ENCODE data around the gene GPR78. TPM values are rescaled to one million over a fixed set of nuclear protein-coding genes. Genes with fewer than 3 reads are reported as not detected.

Gene GPR78
- total and polyA plus RNA-seq, 2 donors, result 0.05 to 0.91 TPM

GRCh38 chr4:8586671-8587468, 6.7 kb downstream of the GPR78 start:
- H3K4me3 ChIP-seq (ENCODE audit: low read length in 2 of 2), result no peak overlapping the region
- no peaks in the 10 kb centered on the region for H3K4me1 ChIP-seq (ENCODE audit: control insufficient read depth in 2 of 2, insufficient read depth in 2 of 2, low read length in 2 of 2)
- no peak for DNase-seq (ENCODE audit: low read depth in 6 of 9, low spot score in 9 of 9)
- peaks cover 10 to 25% of the 10 kb centered on the region in 2 donors for H3K27me3 ChIP-seq (ENCODE audit: control insufficient read depth in 2 of 2, insufficient read depth in 1 of 2, low read length in 1 of 2)
- H3K36me3 ChIP-seq (ENCODE audit: control insufficient read depth in 2 of 2, insufficient read depth in 2 of 2, low read length in 1 of 2), result no peaks in the 10 kb centered on the region
- H3K27ac ChIP-seq (ENCODE audit: low read depth in 1 of 2, low read length in 1 of 2), result no peak overlapping the region
- H3K9me3 ChIP-seq (ENCODE audit: control insufficient read depth in 2 of 2, insufficient read depth in 1 of 2, low read length in 1 of 2), result no peaks in the 10 kb centered on the region
- 86% methylated on average over 37 of the region's 37 CpGs for WGBS

DNA sequence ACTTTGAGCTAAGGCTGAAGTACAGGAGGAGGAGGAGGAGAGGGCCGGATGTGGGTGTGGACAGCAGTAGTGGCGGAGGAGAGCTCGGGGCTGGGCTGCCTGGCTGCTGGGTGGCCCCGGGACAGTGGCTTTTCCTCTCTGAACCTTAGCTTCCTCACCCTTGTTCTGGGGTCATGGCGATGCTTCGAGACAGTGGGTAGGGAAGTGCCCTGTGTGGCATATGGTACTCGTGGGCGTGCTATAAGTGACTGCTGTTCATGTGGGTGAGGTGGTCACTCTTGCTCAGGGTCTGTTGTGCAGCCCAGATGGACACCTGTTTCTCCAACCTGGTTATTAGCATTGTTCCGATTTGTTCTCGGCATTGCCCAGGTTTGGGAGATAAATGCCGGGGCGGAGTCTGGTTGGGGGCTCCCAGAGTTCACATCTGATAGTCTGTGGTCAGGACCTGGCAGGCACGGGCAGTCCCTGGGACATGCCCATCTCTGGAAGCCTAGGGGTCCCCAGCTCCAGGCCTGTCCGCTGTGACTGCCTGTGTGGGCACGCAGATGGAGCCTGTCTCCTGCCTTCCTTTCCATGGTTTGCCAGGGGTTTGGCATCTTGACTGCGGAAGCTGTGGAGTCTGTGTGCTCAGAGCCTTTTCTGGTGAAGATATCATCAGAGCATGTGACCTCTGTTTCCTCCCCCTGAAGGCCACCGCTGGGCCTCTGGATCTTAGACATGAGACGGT, 7.4 kb downstream of the GPR78 start:
- Histone ChIP-seq H3K36me3 (ENCODE audit: control insufficient read depth in 2 of 2, insufficient read depth in 2 of 2, low read length in 1 of 2) (no peaks in the 10 kb centered on the region), H3K27me3 (ENCODE audit: control insufficient read depth in 2 of 2, insufficient read depth in 1 of 2, low read length in 1 of 2) (peaks cover 18 to 30% of the 10 kb centered on the region in 2 donors), H3K27ac (ENCODE audit: low read depth in 1 of 2, low read length in 1 of 2) (no peak overlapping the region), H3K4me1 (ENCODE audit: control insufficient read depth in 2 of 2, insufficient read depth in 2 of 2, low read length in 2 of 2) (no peaks in the 10 kb centered on the region), H3K4me3 (ENCODE audit: low read length in 2 of 2) (no peak overlapping the region), H3K9me3 (ENCODE audit: control insufficient read depth in 2 of 2, insufficient read depth in 1 of 2, low read length in 1 of 2) (no peaks in the 10 kb centered on the region)
- 86% methylated on average over 18 of the region's 18 CpGs for WGBS
- DNase-seq (ENCODE audit: low read depth in 6 of 9, low spot score in 9 of 9), result no peak

DNA sequence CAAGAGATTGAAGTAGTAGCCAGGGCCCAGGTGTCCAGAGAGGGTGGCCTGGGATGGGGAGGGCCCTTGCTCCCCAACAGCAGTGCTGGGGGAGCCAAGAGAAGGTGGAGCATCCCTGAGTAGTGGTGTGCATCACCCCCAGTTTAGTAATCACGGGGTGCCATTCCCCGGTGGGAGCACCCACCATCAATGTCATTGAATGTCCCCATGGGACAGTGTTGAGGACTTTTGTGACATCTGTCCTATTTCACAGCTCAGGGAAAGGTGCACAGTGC, 7.9 kb downstream of the GPR78 start:
- no peak for DNase-seq (ENCODE audit: low read depth in 6 of 9, low spot score in 9 of 9)
- WGBS, result 96% methylated on average over 2 of the region's 2 CpGs
- Histone ChIP-seq H3K4me3 (ENCODE audit: low read length in 2 of 2) (no peak overlapping the region), H3K27ac (ENCODE audit: low read depth in 1 of 2, low read length in 1 of 2) (no peak overlapping the region), H3K4me1 (ENCODE audit: control insufficient read depth in 2 of 2, insufficient read depth in 2 of 2, low read length in 2 of 2) (no peaks in the 10 kb centered on the region), H3K27me3 (ENCODE audit: control insufficient read depth in 2 of 2, insufficient read depth in 1 of 2, low read length in 1 of 2) (peaks cover 23 to 35% of the 10 kb centered on the region in 2 donors), H3K9me3 (ENCODE audit: control insufficient read depth in 2 of 2, insufficient read depth in 1 of 2, low read length in 1 of 2) (no peaks in the 10 kb centered on the region), H3K36me3 (ENCODE audit: control insufficient read depth in 2 of 2, insufficient read depth in 2 of 2, low read length in 1 of 2) (no peaks in the 10 kb centered on the region)

- H3K9me3 ChIP-seq (ENCODE audit: control insufficient read depth in 2 of 2, insufficient read depth in 1 of 2, low read length in 1 of 2), result no peaks in the 10 kb centered on the region
- no peaks in the 10 kb centered on the region for H3K4me1 ChIP-seq (ENCODE audit: control insufficient read depth in 2 of 2, insufficient read depth in 2 of 2, low read length in 2 of 2)
- DNase-seq (ENCODE audit: low read depth in 6 of 9, low spot score in 9 of 9), result no peak
- peaks cover 32 to 47% of the 10 kb centered on the region in 2 donors for H3K27me3 ChIP-seq (ENCODE audit: control insufficient read depth in 2 of 2, insufficient read depth in 1 of 2, low read length in 1 of 2)
- H3K27ac ChIP-seq (ENCODE audit: low read depth in 1 of 2, low read length in 1 of 2), result no peak overlapping the region
- H3K36me3 ChIP-seq (ENCODE audit: control insufficient read depth in 2 of 2, insufficient read depth in 2 of 2, low read length in 1 of 2), result no peaks in the 10 kb centered on the region
- WGBS, result 91% methylated on average over 10 of the region's 10 CpGs
- no peak overlapping the region for H3K4me3 ChIP-seq (ENCODE audit: low read length in 2 of 2)
Measured at GRCh38 chr4:8589336-8589735, 9.1 kb downstream of the GPR78 start.

DNA sequence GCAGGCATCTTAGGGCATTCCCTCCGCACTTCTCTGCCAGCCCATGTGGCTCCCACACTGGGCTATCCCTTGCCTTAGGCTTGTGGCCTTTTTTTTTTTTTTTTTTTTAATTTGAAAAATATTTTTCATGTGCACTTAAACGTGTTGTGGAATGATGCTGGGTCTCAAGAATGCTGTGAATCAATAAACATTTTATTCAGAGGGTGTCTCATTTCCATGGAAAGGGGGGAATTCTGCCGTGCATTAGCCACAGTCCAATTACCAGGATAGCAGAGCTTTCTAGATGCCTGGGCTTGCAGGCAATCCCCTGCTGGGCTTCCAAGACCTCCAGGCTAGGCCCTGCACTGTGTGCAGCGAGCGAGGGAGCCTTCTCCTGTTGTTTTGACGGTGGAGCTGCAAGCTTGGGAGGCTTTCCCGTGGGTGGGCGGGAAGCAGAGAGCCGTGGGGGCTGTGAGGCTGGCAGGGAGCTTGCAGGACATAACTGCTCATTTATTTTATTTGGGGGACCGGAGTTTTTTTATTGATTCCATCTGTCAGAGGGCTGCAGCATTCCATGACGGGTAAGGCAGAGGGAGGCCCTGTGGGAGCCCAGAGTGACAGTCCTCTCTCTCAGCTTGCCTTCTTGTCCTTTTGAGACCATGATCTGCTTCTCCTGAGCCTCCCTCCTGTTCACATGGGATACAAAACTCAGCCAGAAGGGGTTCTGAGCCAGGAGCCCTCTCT, 9.8 kb downstream of the GPR78 start:
- WGBS, result 66% methylated on average over 11 of the region's 11 CpGs
- H3K4me3 ChIP-seq (ENCODE audit: low read length in 2 of 2), result no peak overlapping the region
- H3K9me3 ChIP-seq (ENCODE audit: control insufficient read depth in 2 of 2, insufficient read depth in 1 of 2, low read length in 1 of 2), result no peaks in the 10 kb centered on the region
- no peak for DNase-seq (ENCODE audit: low read depth in 6 of 9, low spot score in 9 of 9)
- H3K27ac ChIP-seq (ENCODE audit: low read depth in 1 of 2, low read length in 1 of 2), result no peak overlapping the region
- H3K27me3 ChIP-seq (ENCODE audit: control insufficient read depth in 2 of 2, insufficient read depth in 1 of 2, low read length in 1 of 2), result peaks cover 32 to 48% of the 10 kb centered on the region in 2 donors
- no peaks in the 10 kb centered on the region for H3K36me3 ChIP-seq (ENCODE audit: control insufficient read depth in 2 of 2, insufficient read depth in 2 of 2, low read length in 1 of 2)
- H3K4me1 ChIP-seq (ENCODE audit: control insufficient read depth in 2 of 2, insufficient read depth in 2 of 2, low read length in 2 of 2), result no peaks in the 10 kb centered on the region

DNA sequence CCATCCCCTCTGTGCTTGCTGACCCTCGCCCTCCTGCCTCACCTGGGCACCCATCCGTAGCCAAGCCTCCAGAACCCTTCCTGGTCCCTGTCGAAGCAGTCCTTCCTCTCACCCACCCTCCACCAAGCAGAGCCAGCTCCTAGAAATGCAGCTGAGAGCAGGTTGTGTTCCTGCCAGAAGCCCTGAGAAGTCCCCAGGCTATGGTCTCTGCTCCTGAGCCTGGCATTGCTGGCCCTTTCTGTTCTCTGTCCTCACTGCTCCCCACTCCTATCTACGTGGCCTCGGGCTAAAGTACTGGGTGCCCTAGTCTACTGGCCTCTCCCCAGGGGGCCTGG, 10.3 kb downstream of the GPR78 start:
- Histone ChIP-seq H3K36me3 (ENCODE audit: control insufficient read depth in 2 of 2, insufficient read depth in 2 of 2, low read length in 1 of 2) (no peaks in the 10 kb centered on the region), H3K27ac (ENCODE audit: low read depth in 1 of 2, low read length in 1 of 2) (no peak overlapping the region), H3K4me3 (ENCODE audit: low read length in 2 of 2) (no peak overlapping the region), H3K27me3 (ENCODE audit: control insufficient read depth in 2 of 2, insufficient read depth in 1 of 2, low read length in 1 of 2) (peaks cover 32 to 48% of the 10 kb centered on the region in 2 donors), H3K4me1 (ENCODE audit: control insufficient read depth in 2 of 2, insufficient read depth in 2 of 2, low read length in 2 of 2) (no peaks in the 10 kb centered on the region), H3K9me3 (ENCODE audit: control insufficient read depth in 2 of 2, insufficient read depth in 1 of 2, low read length in 1 of 2) (no peaks in the 10 kb centered on the region)
- WGBS, result 80% methylated on average over 5 of the region's 5 CpGs
- no peak for DNase-seq (ENCODE audit: low read depth in 6 of 9, low spot score in 9 of 9)

GRCh38 chr4:8591114-8591513, 10.9 kb downstream of the GPR78 start:
- DNase-seq (ENCODE audit: low read depth in 6 of 9, low spot score in 9 of 9), result no peak
- no peaks in the 10 kb centered on the region for H3K4me1 ChIP-seq (ENCODE audit: control insufficient read depth in 2 of 2, insufficient read depth in 2 of 2, low read length in 2 of 2)
- WGBS, result 86% methylated on average over 9 of the region's 9 CpGs

DNA sequence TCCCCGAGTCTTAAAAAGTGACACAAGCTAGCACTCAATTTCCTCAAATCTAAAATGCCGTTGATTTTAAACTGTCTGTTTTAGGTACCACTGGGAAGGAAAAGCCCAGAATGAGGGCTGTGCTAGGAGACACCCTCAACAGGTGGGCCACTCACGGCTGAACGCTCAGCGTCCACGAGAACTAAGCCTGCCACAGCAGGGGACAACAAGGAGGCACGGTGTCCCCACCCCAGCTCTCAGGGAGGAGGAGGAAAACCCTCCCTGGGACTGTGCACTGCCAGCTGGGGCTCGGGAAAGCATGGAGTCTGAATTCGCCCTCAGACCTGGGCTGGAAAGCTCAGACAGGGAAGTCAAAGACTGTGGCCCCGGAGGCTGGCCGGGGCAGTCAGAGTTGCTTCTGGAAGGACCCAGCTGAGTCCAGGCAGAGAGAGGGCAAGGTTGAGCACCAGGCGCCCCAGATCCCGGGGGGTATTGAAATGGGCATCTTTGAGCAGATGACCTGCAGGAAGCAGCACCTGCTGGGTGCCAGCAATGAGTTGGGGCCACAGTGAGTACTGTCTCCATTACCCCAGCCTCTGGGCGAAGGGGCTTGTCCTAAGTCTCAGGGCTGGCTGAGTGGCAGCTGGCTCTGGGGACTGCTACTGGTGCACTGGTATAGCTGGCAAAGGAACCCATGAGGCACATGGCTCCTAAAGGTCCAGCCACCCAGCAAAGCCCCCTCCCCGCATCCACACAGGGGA, 11.6 kb downstream of the GPR78 start:
- 73% methylated on average over 15 of the region's 15 CpGs for WGBS
- Histone ChIP-seq H3K9me3 (ENCODE audit: control insufficient read depth in 2 of 2, insufficient read depth in 1 of 2, low read length in 1 of 2) (no peaks in the 10 kb centered on the region), H3K36me3 (ENCODE audit: control insufficient read depth in 2 of 2, insufficient read depth in 2 of 2, low read length in 1 of 2) (no peaks in the 10 kb centered on the region), H3K4me1 (ENCODE audit: control insufficient read depth in 2 of 2, insufficient read depth in 2 of 2, low read length in 2 of 2) (no peaks in the 10 kb centered on the region), H3K27me3 (ENCODE audit: control insufficient read depth in 2 of 2, insufficient read depth in 1 of 2, low read length in 1 of 2) (peaks cover 32 to 48% of the 10 kb centered on the region in 2 donors), H3K4me3 (ENCODE audit: low read length in 2 of 2) (no peak overlapping the region), H3K27ac (ENCODE audit: low read depth in 1 of 2, low read length in 1 of 2) (no peak overlapping the region)
- DNase-seq (ENCODE audit: low read depth in 6 of 9, low spot score in 9 of 9), result no peak

More at GRCh38 chr4:8591114-8591513, 10.9 kb downstream of the GPR78 start:
- Histone ChIP-seq H3K4me3 (ENCODE audit: low read length in 2 of 2) (no peak overlapping the region), H3K27me3 (ENCODE audit: control insufficient read depth in 2 of 2, insufficient read depth in 1 of 2, low read length in 1 of 2) (peaks cover 32 to 48% of the 10 kb centered on the region in 2 donors), H3K36me3 (ENCODE audit: control insufficient read depth in 2 of 2, insufficient read depth in 2 of 2, low read length in 1 of 2) (no peaks in the 10 kb centered on the region), H3K27ac (ENCODE audit: low read depth in 1 of 2, low read length in 1 of 2) (no peak overlapping the region), H3K9me3 (ENCODE audit: control insufficient read depth in 2 of 2, insufficient read depth in 1 of 2, low read length in 1 of 2) (no peaks in the 10 kb centered on the region)

Measured in thymus (tissue), 11 donors.